ACC112 (cell line): ENCODE results near the gene SAFB.
"Not testable (repeated sequence)": the region's sequence is repeated elsewhere in the genome, so short reads cannot be mapped to it uniquely, and the experiment has no call there.

ENCODE experiments used
- H2AFZ ChIP-seq: fragments of 200-600 bp; sonication (generic); one replicate; pipeline ENCODE4 v1.6.0; 2017; ENCODE audit warnings: antibody characterized with exemption, low read length; ENCODE audit not compliant: unreplicated experiment
- H3K27ac ChIP-seq: fragments of 200-600 bp; sonication (generic); 2 replicates; pipeline ENCODE4 v1.5.1; 2014; ENCODE audit warnings: low read depth, mild to moderate bottlenecking, antibody characterized with exemption, low read length, moderate library complexity
- H3K27me3 ChIP-seq: fragments of 200-600 bp; sonication (generic); 2 replicates; pipeline ENCODE4 v1.6.1; 2014; ENCODE audit warnings: mild to moderate bottlenecking, antibody characterized with exemption, low read length, moderate library complexity, mixed read lengths; ENCODE audit not compliant: insufficient read depth
- H3K36me3 ChIP-seq: fragments of 200-600 bp; sonication (generic); 2 replicates; pipeline ENCODE4 v1.6.1; 2016; ENCODE audit warnings: mild to moderate bottlenecking, antibody characterized with exemption, low read length, moderate library complexity, mixed read lengths; ENCODE audit not compliant: insufficient read depth
- H3K4me1 ChIP-seq: fragments of 200-600 bp; sonication (generic); one replicate; pipeline ENCODE4 v1.6.1; 2016; ENCODE audit warnings: low read length, mixed read lengths; ENCODE audit not compliant: insufficient read depth, unreplicated experiment, control insufficient read depth
- H3K4me3 ChIP-seq: fragments of 200-600 bp; sonication (generic); 2 replicates; pipeline ENCODE4 v1.5.1; 2014; ENCODE audit warnings: mild to moderate bottlenecking, low read depth, low read length
- H3K79me2 ChIP-seq: fragments of 200-600 bp; sonication (generic); one replicate; pipeline ENCODE4 v1.6.0; 2016; ENCODE audit warnings: low read length; ENCODE audit not compliant: control insufficient read depth, unreplicated experiment, insufficient read depth

Gene SAFB

GRCh38 chr19:5595745-5596144, 27.1 kb upstream of the SAFB start:
- peaks cover 11% of the 10 kb centered on the region; the same call in 1 of the 2 replicates for H3K36me3 ChIP-seq
- H3K4me3 ChIP-seq = no peak overlapping the region

GRCh38 chr19:5600797-5601196, 22.1 kb upstream of the SAFB start:
- Histone ChIP-seq H2AFZ (no peak overlapping the region), H3K27ac (no peak overlapping the region), H3K4me3 (no peak overlapping the region), H3K36me3 (peaks cover 15% of the 10 kb centered on the region; the same call in 1 of the 2 replicates), H3K79me2 (no peaks in the 10 kb centered on the region), H3K27me3 (no peaks in the 10 kb centered on the region), H3K4me1 (no peaks in the 10 kb centered on the region)

More at GRCh38 chr19:5595745-5596144, 27.1 kb upstream of the SAFB start:
- H3K27ac ChIP-seq = no peak overlapping the region
- H2AFZ ChIP-seq = no peak overlapping the region
- no peaks in the 10 kb centered on the region for H3K27me3 ChIP-seq
- H3K4me1 ChIP-seq = no peaks in the 10 kb centered on the region
- H3K79me2 ChIP-seq = no peaks in the 10 kb centered on the region

DNA sequence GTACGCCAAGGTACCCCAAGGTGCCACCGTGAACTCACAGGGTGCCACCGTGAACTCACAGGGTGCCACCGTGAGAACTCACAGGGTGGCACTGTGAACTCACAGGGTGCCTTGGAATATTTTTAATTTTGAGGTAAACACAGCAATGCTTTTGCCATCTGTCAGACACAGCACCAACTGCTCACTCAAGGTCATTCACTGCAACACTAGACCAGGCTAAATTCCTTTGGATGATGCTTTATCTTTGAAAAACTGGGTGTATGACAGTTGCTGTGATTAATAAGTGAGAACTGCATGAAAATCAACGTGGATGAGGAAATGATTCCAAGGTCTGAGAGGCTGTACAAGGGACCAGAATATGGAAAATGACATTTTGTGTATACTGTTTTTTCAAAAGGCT, 19.3 kb upstream of the SAFB start:
- H3K27me3 ChIP-seq = no peaks in the 10 kb centered on the region
- H3K79me2 ChIP-seq = peaks cover 14% of the 10 kb centered on the region
- H3K36me3 ChIP-seq = peaks cover 15% of the 10 kb centered on the region
- H2AFZ ChIP-seq = no peak overlapping the region
- no peak overlapping the region for H3K4me3 ChIP-seq
- no peak overlapping the region for H3K27ac ChIP-seq
- H3K4me1 ChIP-seq = no peaks in the 10 kb centered on the region

GRCh38 chr19:5605362-5605761, 17.5 kb upstream of the SAFB start:
- H2AFZ ChIP-seq = no peak overlapping the region
- peaks cover 7% of the 10 kb centered on the region; the same call in 1 of the 2 replicates for H3K36me3 ChIP-seq
- peaks cover 14% of the 10 kb centered on the region for H3K79me2 ChIP-seq
- no peak overlapping the region for H3K27ac ChIP-seq
- H3K27me3 ChIP-seq = no peaks in the 10 kb centered on the region
- no peaks in the 10 kb centered on the region for H3K4me1 ChIP-seq
- no peak overlapping the region for H3K4me3 ChIP-seq

- H3K4me3 ChIP-seq = no peak overlapping the region
- no peaks in the 10 kb centered on the region for H3K4me1 ChIP-seq
- H3K36me3 ChIP-seq = peaks cover 19% of the 10 kb centered on the region
- no peak overlapping the region for H2AFZ ChIP-seq
- no peak overlapping the region for H3K27ac ChIP-seq
- H3K27me3 ChIP-seq = no peaks in the 10 kb centered on the region
- H3K79me2 ChIP-seq = peaks cover 14% of the 10 kb centered on the region
Measured at GRCh38 chr19:5607318-5608275, 15.3 kb upstream of the SAFB start.

GRCh38 chr19:5608291-5608690, 14.6 kb upstream of the SAFB start:
- no peak overlapping the region for H3K4me3 ChIP-seq
- no peaks in the 10 kb centered on the region for H3K4me1 ChIP-seq
- H3K27ac ChIP-seq = no peak overlapping the region
- H3K79me2 ChIP-seq = peaks cover 18% of the 10 kb centered on the region
- H3K27me3 ChIP-seq = no peaks in the 10 kb centered on the region
- H3K36me3 ChIP-seq = peaks cover 22% of the 10 kb centered on the region
- H2AFZ ChIP-seq = no peak overlapping the region

- not testable (repeated sequence) for H3K4me1 ChIP-seq, H3K27ac ChIP-seq, H2AFZ ChIP-seq, H3K4me3 ChIP-seq, H3K27me3 ChIP-seq
- Histone ChIP-seq H3K79me2 (peaks cover 18% of the 10 kb centered on the region), H3K36me3 (peaks cover 23% of the 10 kb centered on the region)
Measured at GRCh38 chr19:5608766-5609165, 14.1 kb upstream of the SAFB start.

GRCh38 chr19:5609881-5610448, 12.9 kb upstream of the SAFB start:
- no peak overlapping the region for H3K27ac ChIP-seq
- H2AFZ ChIP-seq = no peak overlapping the region
- peaks cover 5% of the 10 kb centered on the region for H3K4me1 ChIP-seq
- no peaks in the 10 kb centered on the region for H3K27me3 ChIP-seq
- peaks cover 23% of the 10 kb centered on the region for H3K79me2 ChIP-seq
- H3K4me3 ChIP-seq = no peak overlapping the region
- peaks cover 28% of the 10 kb centered on the region for H3K36me3 ChIP-seq

- peaks cover 45% of the 10 kb centered on the region for H3K36me3 ChIP-seq
- no peak overlapping the region for H2AFZ ChIP-seq
- H3K27me3 ChIP-seq = no peaks in the 10 kb centered on the region
- peaks cover 13% of the 10 kb centered on the region for H3K4me1 ChIP-seq
- no peak overlapping the region for H3K27ac ChIP-seq
- H3K4me3 ChIP-seq = no peak overlapping the region
- peaks cover 25% of the 10 kb centered on the region for H3K79me2 ChIP-seq
Measured at GRCh38 chr19:5612891-5613865, 9.7 kb upstream of the SAFB start.

DNA sequence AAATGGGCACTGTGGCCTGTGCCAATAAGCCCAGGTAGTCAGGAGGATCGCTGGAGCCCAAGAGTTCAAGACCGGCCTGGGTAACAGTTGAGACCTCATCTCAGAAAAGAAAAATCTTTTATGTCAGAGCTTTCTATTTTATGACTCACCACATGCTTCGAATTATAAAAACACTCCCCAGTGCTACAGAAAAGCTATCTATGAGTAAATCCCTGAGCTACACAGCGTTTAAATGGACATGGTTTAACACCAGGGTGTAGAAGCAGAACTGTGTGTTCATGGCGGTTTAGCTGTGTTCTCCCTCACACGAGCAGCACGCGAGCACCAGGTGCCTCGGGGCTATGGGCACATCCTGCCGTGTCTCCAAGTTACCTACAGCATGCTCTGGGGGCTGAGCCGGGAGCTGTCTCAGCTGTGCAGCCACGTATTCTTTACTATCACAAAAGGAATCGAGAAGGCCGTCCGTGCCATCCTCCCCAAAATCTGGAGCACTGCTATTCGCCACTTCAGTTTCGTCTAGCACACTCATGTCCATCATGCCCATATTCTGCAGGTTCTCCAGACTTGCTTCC, 7.0 kb upstream of the SAFB start:
- Histone ChIP-seq H3K4me1 (peaks cover 24% of the 10 kb centered on the region), H3K4me3 (no peak overlapping the region), H3K27ac (no peak overlapping the region), H3K79me2 (peaks cover 47% of the 10 kb centered on the region), H2AFZ (no peak overlapping the region), H3K36me3 (peaks cover 42% of the 10 kb centered on the region), H3K27me3 (no peaks in the 10 kb centered on the region)
